H9 (cell line): ENCODE data around the gene RAP1GAP. TPM values are rescaled to one million over a fixed set of nuclear protein-coding genes. Genes with fewer than 3 reads are reported as not detected.

Experiments used
- DNase-seq: peaks from one replicate; pipeline ENCODE4 v3.0.0-alpha.2; 2017
- H2AFZ ChIP-seq: one replicate; pipeline ENCODE4 v1.6.1; 2013; ENCODE audit warnings: mild to moderate bottlenecking, low read length, control low read depth, moderate library complexity
- H2AK5ac ChIP-seq: 2 replicates; pipeline ENCODE4 v1.6.1; 2013; ENCODE audit warnings: low read length, control low read depth, mixed read lengths; ENCODE audit not compliant: insufficient read length
- H2BK120ac ChIP-seq: one replicate; pipeline ENCODE4 v1.6.1; 2013; ENCODE audit warnings: low read depth, mild to moderate bottlenecking, low read length, control low read depth, inconsistent platforms; ENCODE audit not compliant: poor library complexity, severe bottlenecking
- H2BK12ac ChIP-seq: 2 replicates; pipeline ENCODE4 v1.6.1; 2013; ENCODE audit warnings: low read length, control low read depth, mixed read lengths, low read depth; ENCODE audit not compliant: insufficient read length
- H2BK15ac ChIP-seq: 2 replicates; pipeline ENCODE4 v1.6.1; 2013; ENCODE audit warnings: low read depth, low read length, control low read depth
- H2BK20ac ChIP-seq: one replicate; pipeline ENCODE4 v1.6.1; 2013; ENCODE audit warnings: low read depth, mild to moderate bottlenecking, low read length, control low read depth, inconsistent platforms; ENCODE audit not compliant: poor library complexity, severe bottlenecking
- H2BK5ac ChIP-seq: 2 replicates; pipeline ENCODE4 v1.6.1; 2013; ENCODE audit warnings: low read length, control low read depth, mixed read lengths; ENCODE audit not compliant: insufficient read length
- H3K14ac ChIP-seq: 2 replicates; pipeline ENCODE4 v1.6.1; 2013; ENCODE audit warnings: low read length, control low read depth; ENCODE audit not compliant: insufficient read depth
- H3K18ac ChIP-seq: 2 replicates; pipeline ENCODE4 v1.6.1; 2013; ENCODE audit warnings: low read depth, mild to moderate bottlenecking, mixed read lengths, low read length, control low read depth; ENCODE audit not compliant: insufficient read length
- H3K23ac ChIP-seq: 2 replicates; pipeline ENCODE4 v1.6.1; 2013; ENCODE audit warnings: low read length, control low read depth, mixed read lengths, low read depth; ENCODE audit not compliant: insufficient read length
- H3K23me2 ChIP-seq: 2 replicates; pipeline ENCODE4 v1.6.1; 2013; ENCODE audit warnings: low read depth, mild to moderate bottlenecking, mixed read lengths, low read length, control low read depth; ENCODE audit not compliant: insufficient read length, poor library complexity, severe bottlenecking
- H3K27ac ChIP-seq: 2 replicates; pipeline ENCODE4 v1.5.1; 2013; ENCODE audit warnings: low read length, control low read depth, mixed read lengths, low read depth; ENCODE audit not compliant: insufficient read length
- H3K27me3 ChIP-seq: 2 replicates; pipeline ENCODE4 v1.6.1; 2013; ENCODE audit warnings: low read length, control low read depth, inconsistent platforms; ENCODE audit not compliant: insufficient read depth
- H3K4ac ChIP-seq: 2 replicates; pipeline ENCODE4 v1.6.1; 2013; ENCODE audit warnings: low read depth, mild to moderate bottlenecking, control low read depth, inconsistent platforms, low read length, moderate library complexity
- H3K4me1 ChIP-seq: 2 replicates; pipeline ENCODE4 v1.6.1; 2013; ENCODE audit warnings: low read length, control low read depth, inconsistent platforms; ENCODE audit not compliant: insufficient read depth
- H3K4me2 ChIP-seq: 2 replicates; pipeline ENCODE4 v1.6.1; 2013; ENCODE audit warnings: low read length, control low read depth, mixed read lengths; ENCODE audit not compliant: insufficient read length, insufficient read depth
- H3K56ac ChIP-seq: 2 replicates; pipeline ENCODE4 v1.6.1; 2013; ENCODE audit warnings: low read depth, mild to moderate bottlenecking, mixed read lengths, low read length, control low read depth; ENCODE audit not compliant: insufficient read length
- H3K79me1 ChIP-seq: 2 replicates; pipeline ENCODE4 v1.6.1; 2013; ENCODE audit warnings: low read depth, mild to moderate bottlenecking, moderate library complexity, low read length, control low read depth, inconsistent platforms; ENCODE audit not compliant: insufficient read depth, poor library complexity, severe bottlenecking
- H3K79me2 ChIP-seq: 2 replicates; pipeline ENCODE4 v1.6.1; 2013; ENCODE audit warnings: low read length, control low read depth, inconsistent platforms; ENCODE audit not compliant: insufficient read depth
- H3K9ac ChIP-seq: 2 replicates; pipeline ENCODE4 v1.6.1; 2013; ENCODE audit warnings: low read length, control low read depth, mixed read lengths; ENCODE audit not compliant: insufficient read length; ENCODE audit errors: extremely low read depth
- H3K9me3 ChIP-seq: one replicate; pipeline ENCODE4 v1.6.1; 2013; ENCODE audit warnings: low read depth, low read length, inconsistent platforms; ENCODE audit not compliant: control insufficient read depth
- H3T11ph ChIP-seq: one replicate; pipeline ENCODE4 v1.6.1; 2013; ENCODE audit warnings: mild to moderate bottlenecking, low read length, control low read depth, inconsistent platforms
- H4K20me1 ChIP-seq: one replicate; pipeline ENCODE4 v1.6.1; 2013; ENCODE audit not compliant: control insufficient read depth, insufficient read length, insufficient read depth
- H4K5ac ChIP-seq: 2 replicates; pipeline ENCODE4 v1.6.1; 2013; ENCODE audit warnings: low read depth, mild to moderate bottlenecking, mixed read lengths, low read length, control low read depth; ENCODE audit not compliant: insufficient read length
- H4K8ac ChIP-seq: replicated peaks from 2 replicates; pipeline ENCODE4 v1.6.1; 2013; ENCODE audit warnings: low read length, control low read depth, mixed read lengths, low read depth; ENCODE audit not compliant: insufficient read length
- H4K91ac ChIP-seq: 2 replicates; pipeline ENCODE4 v1.6.1; 2013; ENCODE audit warnings: low read depth, mild to moderate bottlenecking, moderate library complexity, mixed read lengths, low read length, control low read depth; ENCODE audit not compliant: insufficient read length
- H3K27ac Mint-ChIP-seq, 3 experiments: 2 replicates in 2 of 3; 3 replicates in 1 of 3; pipeline ENCODE4 v1.8.0; 2020 to 2021; ENCODE audit warnings: mixed read lengths in 3 of 3, mild to moderate bottlenecking in 1 of 3, moderate library complexity in 1 of 3
- H3K27me3 Mint-ChIP-seq: 2 replicates; pipeline ENCODE4 v1.8.0; 2021; ENCODE audit warnings: low read depth, mild to moderate bottlenecking, moderate library complexity, mixed read lengths
- H3K36me3 Mint-ChIP-seq, 3 experiments: 2 replicates in 2 of 3; 3 replicates in 1 of 3; pipeline ENCODE4 v1.8.0; 2020 to 2021; ENCODE audit warnings: low read depth in 3 of 3, mixed read lengths in 3 of 3; ENCODE audit not compliant: insufficient read depth in 1 of 3
- H3K4me1 Mint-ChIP-seq, 2 experiments: 2 replicates each; pipeline ENCODE4 v1.8.0; 2020; ENCODE audit warnings: mixed read lengths in 2 of 2
- H3K4me3 Mint-ChIP-seq, 2 experiments: 2 replicates in 1 of 2; 3 replicates in 1 of 2; pipeline ENCODE4 v1.8.0; 2020 to 2021; ENCODE audit warnings: mild to moderate bottlenecking in 2 of 2, mixed read lengths in 2 of 2, moderate library complexity in 1 of 2
- H3K9me3 Mint-ChIP-seq, 2 experiments: 2 replicates in 1 of 2; 3 replicates in 1 of 2; pipeline ENCODE4 v1.8.0; 2020; ENCODE audit warnings: mild to moderate bottlenecking in 2 of 2, mixed read lengths in 2 of 2, moderate library complexity in 1 of 2
- CTCF ChIP-seq: fragments of 200-600 bp; sonication (generic); conservative IDR thresholded peaks from 3 replicates; pipeline ENCODE4 v1.8.0; 2021; ENCODE audit warnings: antibody characterized with exemption, mild to moderate bottlenecking
- WGBS: extraction: QIAGEN DNeasy Blood & Tissue Kit; methylation state at CpG from one replicate; pipeline ENCODE4 v1.1.7; 2013; ENCODE audit warnings: missing lambda C conversion rate, low lambda C conversion rate, mixed read lengths; ENCODE audit not compliant: insufficient read length; ENCODE audit errors: extremely low coverage; 5-methylcytosine and 5-hydroxymethylcytosine counted together
- total RNA-seq: library from RNA; stranded (reverse); gene quantifications from 2 replicates; pipeline ENCODE4 v1.2.1, GENCODE V29; 2021

Gene RAP1GAP
- total RNA-seq, 1 experiment from 2014 or later: 7.9 TPM

GRCh38 chr1:21587602-21587953 is 81.6 kb downstream of the RAP1GAP start:
- Histone ChIP-seq H3K18ac (no peak overlapping the region), H3K27ac (no peak overlapping the region), H4K5ac (no peak overlapping the region), H2AFZ (no peak overlapping the region), H3K23me2 (no peaks in the 10 kb centered on the region), H2BK12ac (no peak overlapping the region), H2AK5ac (no peak overlapping the region), H2BK120ac (no peak overlapping the region), H3K56ac (no peak overlapping the region), H3T11ph (no peak overlapping the region), H3K14ac (no peak overlapping the region), H3K79me1 (no peaks in the 10 kb centered on the region), H4K8ac (no peak overlapping the region), H3K79me2 (no peaks in the 10 kb centered on the region), H2BK20ac (no peak overlapping the region), H4K20me1 (no peaks in the 10 kb centered on the region), H3K27me3 (no peaks in the 10 kb centered on the region), H2BK15ac (no peak overlapping the region), H4K91ac (no peak overlapping the region), H3K9me3 (no peaks in the 10 kb centered on the region), H2BK5ac (no peak overlapping the region), H3K4ac (no peak overlapping the region), H3K4me1 (no peaks in the 10 kb centered on the region; the same call in 1 of the 2 replicates), H3K23ac (no peak overlapping the region), H3K9ac (no peak overlapping the region), H3K4me2 (no peak overlapping the region)
- Mint-ChIP-seq H3K4me3 (no peak overlapping the region), H3K9me3 (no peaks in the 10 kb centered on the region), H3K27ac (no peak overlapping the region), H3K4me1 (peaks cover 35 to 45% of the 10 kb centered on the region in 2 experiments), H3K36me3 (no peaks in the 10 kb centered on the region), H3K27me3 (peaks cover 42% of the 10 kb centered on the region)
- no CpG with 5 or more reads among the region's 5 CpGs for WGBS
- TF ChIP-seq CTCF: no peak
- no peak for DNase-seq
